OCI-LY7 (cell line): ENCODE results near the gene PTPN14.

Experiments
- CTCF ChIP-seq: fragments of 200-600 bp; sonication (generic); conservative IDR thresholded peaks from 2 replicates; pipeline ENCODE4 v1.5.1; 2014; ENCODE audit warnings: mild to moderate bottlenecking, antibody characterized with exemption, low read length, moderate library complexity, mixed read lengths
- EZH2phosphoT487 ChIP-seq: fragments of 200-600 bp; sonication (generic); IDR thresholded peaks from 2 replicates; pipeline ENCODE4 v1.6.1; 2018; ENCODE audit warnings: low read depth, borderline replicate concordance, mild to moderate bottlenecking, mixed run types, antibody characterized with exemption, low read length, moderate library complexity, mixed read lengths

- TF ChIP-seq CTCF (no peak), EZH2phosphoT487 (no peak)
These were observed 180.8 kb downstream of the PTPN14 start for GRCh38 chr1:214370615-214371014.
